Liver (tissue), 9 donors: ENCODE measurements around the gene ATL2. TPM values are rescaled to one million over a fixed set of nuclear protein-coding genes. Genes with fewer than 3 reads are reported as not detected.

Source experiments
- DNase-seq: peaks from one replicate; pipeline ENCODE4 v3.0.0-alpha.2; 2017; ENCODE audit warnings: low spot score
- H3K27ac ChIP-seq, 2 donors: one replicate each; pipeline ENCODE4 v1.7.0; 2013; ENCODE audit warnings: inconsistent platforms in 2 of 2, low read length in 2 of 2, control low read depth in 1 of 2, low read depth in 1 of 2, mild to moderate bottlenecking in 1 of 2
- H3K27me3 ChIP-seq, 4 donors: one replicate each; pipeline versions ENCODE4 v1.6.1 to v1.7.0; 2013; ENCODE audit warnings: low read length in 3 of 4, inconsistent platforms in 1 of 4, mild to moderate bottlenecking in 1 of 4, moderate library complexity in 1 of 4; ENCODE audit not compliant: control insufficient read depth in 4 of 4, insufficient read depth in 4 of 4
- H3K36me3 ChIP-seq, 4 donors: one replicate each; pipeline versions ENCODE4 v1.6.1 to v1.7.0; 2013; ENCODE audit warnings: low read length in 3 of 4, mild to moderate bottlenecking in 3 of 4, low read depth in 1 of 4, moderate library complexity in 1 of 4; ENCODE audit not compliant: control insufficient read depth in 4 of 4, insufficient read depth in 3 of 4
- H3K4me1 ChIP-seq, 4 donors: one replicate each; pipeline versions ENCODE4 v1.6.1 to v1.7.0; 2013; ENCODE audit warnings: low read length in 3 of 4, mild to moderate bottlenecking in 3 of 4, moderate library complexity in 1 of 4; ENCODE audit not compliant: control insufficient read depth in 4 of 4, insufficient read depth in 4 of 4
- H3K4me3 ChIP-seq, 3 donors: one replicate each; pipeline versions ENCODE4 v1.6.1 to v1.7.0; 2013; ENCODE audit warnings: low read length in 3 of 3, control low read depth in 1 of 3, low read depth in 1 of 3, mild to moderate bottlenecking in 1 of 3
- H3K9ac ChIP-seq, 2 donors: one replicate each; pipeline ENCODE4 v1.7.0; 2013; ENCODE audit warnings: low read length in 2 of 2, mild to moderate bottlenecking in 2 of 2, moderate library complexity in 2 of 2, control low read depth in 1 of 2, low read depth in 1 of 2
- H3K9me3 ChIP-seq, 4 donors: one replicate each; pipeline versions ENCODE4 v1.6.1 to v1.7.0; 2013; ENCODE audit warnings: low read length in 3 of 4; ENCODE audit not compliant: control insufficient read depth in 4 of 4
- ATF3 ChIP-seq: IDR thresholded peaks from 2 replicates; pipeline ENCODE4 v1.6.1; 2016; ENCODE audit warnings: antibody characterized with exemption
- CTCF ChIP-seq: fragments of 150-350 bp; IDR thresholded peaks from 2 replicates; pipeline ENCODE4 v1.5.1; 2017; ENCODE audit warnings: improper control_type of control experiment, low read depth, low read length; ENCODE audit not compliant: missing input control
- EGR1 ChIP-seq, 2 donors: IDR thresholded peaks; 2 replicates each; pipeline ENCODE4 v1.6.1; 2016 to 2018; ENCODE audit warnings: antibody characterized with exemption in 2 of 2, low read depth in 2 of 2
- FOXA1 ChIP-seq: IDR thresholded peaks from 2 replicates; pipeline ENCODE4 v1.6.1; 2016; ENCODE audit warnings: antibody characterized with exemption
- GABPA ChIP-seq, 2 donors: IDR thresholded peaks in 1 of 2; conservative IDR thresholded peaks in 1 of 2; 2 replicates each; pipeline ENCODE4 v1.6.1; 2016; ENCODE audit warnings: antibody characterized with exemption in 2 of 2, mild to moderate bottlenecking in 1 of 2, moderate library complexity in 1 of 2
- HNF4A ChIP-seq, 2 donors: conservative IDR thresholded peaks; 2 replicates each; pipeline ENCODE4 v1.6.1; 2016; ENCODE audit warnings: antibody characterized with exemption in 2 of 2, mild to moderate bottlenecking in 2 of 2
- HNF4G ChIP-seq: IDR thresholded peaks from 2 replicates; pipeline ENCODE4 v1.6.1; 2016; ENCODE audit warnings: antibody characterized with exemption
- NR2F2 ChIP-seq: IDR thresholded peaks from 2 replicates; pipeline ENCODE4 v1.6.1; 2016; ENCODE audit warnings: antibody characterized with exemption
- RAD21 ChIP-seq, 2 donors: IDR thresholded peaks; 2 replicates each; pipeline ENCODE4 v1.6.1; 2016; ENCODE audit warnings: antibody characterized with exemption in 2 of 2, mild to moderate bottlenecking in 2 of 2
- REST ChIP-seq: IDR thresholded peaks from 2 replicates; pipeline ENCODE4 v1.6.1; 2016; ENCODE audit warnings: antibody characterized with exemption, mild to moderate bottlenecking
- RXRA ChIP-seq, 2 donors: IDR thresholded peaks; 2 replicates each; pipeline ENCODE4 v1.6.1; 2017 to 2018; ENCODE audit warnings: antibody characterized with exemption in 2 of 2, mild to moderate bottlenecking in 1 of 2
- SP1 ChIP-seq: IDR thresholded peaks from 2 replicates; pipeline ENCODE4 v1.6.1; 2018; ENCODE audit warnings: antibody characterized with exemption, mild to moderate bottlenecking
- ZBTB33 ChIP-seq: IDR thresholded peaks from 2 replicates; pipeline ENCODE4 v1.6.1; 2016; ENCODE audit warnings: antibody characterized with exemption
- WGBS: extraction: QIAGEN DNeasy Blood & Tissue Kit; methylation state at CpG from one replicate; pipeline ENCODE4 v1.1.7; 2013; 5-methylcytosine and 5-hydroxymethylcytosine counted together
- polyA plus RNA-seq, 2 donors: library from polyadenylated mRNA; stranded (reverse) in 1 of 2; unstranded in 1 of 2; fragments of 200-250 nt in 1 of 2; fragments of >200 nt in 1 of 2; fragmentation: Nextera tagmentation in 1 of 2; extraction: Ambion mirVana in 1 of 2; gene quantifications; one replicate each; pipeline versions ENCODE4 v1.2.1 to v1.2.3, GENCODE V29; 2013 to 2015
- total RNA-seq, 2 donors: library from RNA; depleted of rRNA; stranded (reverse); fragments of >200 nt; gene quantifications; one replicate each; pipeline ENCODE4 v1.2.3, GENCODE V29; 2014
- donor health status: healthy.
- donor health status: healthy.
- donor health status: healthy.
- donor health status: healthy.
- donor health status: healthy.

The ATL2 gene
- total and polyA plus RNA-seq, 4 donors: 21.0 to 163 (median 45.8) TPM

- Histone ChIP-seq H3K36me3 (no peaks in the 10 kb centered on the region), H3K4me1 (peaks cover 0 to 16% (median 4%) of the 10 kb centered on the region in 4 donors), H3K9ac (no peak overlapping the region), H3K27ac (no peak overlapping the region), H3K4me3 (no peak overlapping the region), H3K27me3 (no peaks in the 10 kb centered on the region), H3K9me3 (peaks cover 0 to under 1% (median 0%) of the 10 kb centered on the region in 4 donors)
- TF ChIP-seq FOXA1 (no peak), SP1 (no peak), HNF4G (no peak), ZBTB33 (no peak), EGR1 (IDR thresholded peaks at IDR 0.05; ENCODE audit: low read depth in 2 of 2) (no peak), HNF4A (conservative IDR thresholded peaks at IDR 0.05) (no peak), CTCF (no peak), GABPA (IDR thresholded peaks at IDR 0.05 in 1 of 2, conservative IDR thresholded peaks at IDR 0.05 in 1 of 2) (no peak), RXRA (IDR thresholded peaks at IDR 0.05) (no peak), RAD21 (IDR thresholded peaks at IDR 0.05) (no peak), ATF3 (no peak)
- WGBS: 81% methylated on average over 7 of the region's 7 CpGs
- no peak for DNase-seq
Observed at GRCh38 chr2:38417745-38418689, 40.9 kb upstream of the ATL2 start.

GRCh38 chr2:38416296-38417036, 39.4 kb upstream of the ATL2 start:
- Histone ChIP-seq H3K4me1 (peaks cover 0 to 11% (median 4%) of the 10 kb centered on the region in 4 donors), H3K36me3 (no peaks in the 10 kb centered on the region), H3K4me3 (no peak overlapping the region), H3K27ac (no peak overlapping the region), H3K9me3 (peaks cover 0 to 9% (median 2%) of the 10 kb centered on the region in 4 donors), H3K27me3 (no peaks in the 10 kb centered on the region), H3K9ac (no peak overlapping the region)
- TF ChIP-seq EGR1 (IDR thresholded peaks at IDR 0.05; ENCODE audit: low read depth in 2 of 2) (no peak), REST (no peak), NR2F2 (no peak), HNF4A (conservative IDR thresholded peaks at IDR 0.05) (no peak), CTCF (no peak)
- WGBS: 92% methylated on average over 9 of the region's 9 CpGs
- no peak for DNase-seq
